HG02870 (cell line): Measurements from ENCODE around the gene KRT35.

Experiments used
- ATAC-seq: cut with Tn5 transposase; IDR thresholded peaks from one replicate; pipeline ENCODE4 v1.9.1; 2021; ENCODE audit warnings: mild to moderate bottlenecking, moderate library complexity; ENCODE audit not compliant: unreplicated experiment

The KRT35 gene

DNA sequence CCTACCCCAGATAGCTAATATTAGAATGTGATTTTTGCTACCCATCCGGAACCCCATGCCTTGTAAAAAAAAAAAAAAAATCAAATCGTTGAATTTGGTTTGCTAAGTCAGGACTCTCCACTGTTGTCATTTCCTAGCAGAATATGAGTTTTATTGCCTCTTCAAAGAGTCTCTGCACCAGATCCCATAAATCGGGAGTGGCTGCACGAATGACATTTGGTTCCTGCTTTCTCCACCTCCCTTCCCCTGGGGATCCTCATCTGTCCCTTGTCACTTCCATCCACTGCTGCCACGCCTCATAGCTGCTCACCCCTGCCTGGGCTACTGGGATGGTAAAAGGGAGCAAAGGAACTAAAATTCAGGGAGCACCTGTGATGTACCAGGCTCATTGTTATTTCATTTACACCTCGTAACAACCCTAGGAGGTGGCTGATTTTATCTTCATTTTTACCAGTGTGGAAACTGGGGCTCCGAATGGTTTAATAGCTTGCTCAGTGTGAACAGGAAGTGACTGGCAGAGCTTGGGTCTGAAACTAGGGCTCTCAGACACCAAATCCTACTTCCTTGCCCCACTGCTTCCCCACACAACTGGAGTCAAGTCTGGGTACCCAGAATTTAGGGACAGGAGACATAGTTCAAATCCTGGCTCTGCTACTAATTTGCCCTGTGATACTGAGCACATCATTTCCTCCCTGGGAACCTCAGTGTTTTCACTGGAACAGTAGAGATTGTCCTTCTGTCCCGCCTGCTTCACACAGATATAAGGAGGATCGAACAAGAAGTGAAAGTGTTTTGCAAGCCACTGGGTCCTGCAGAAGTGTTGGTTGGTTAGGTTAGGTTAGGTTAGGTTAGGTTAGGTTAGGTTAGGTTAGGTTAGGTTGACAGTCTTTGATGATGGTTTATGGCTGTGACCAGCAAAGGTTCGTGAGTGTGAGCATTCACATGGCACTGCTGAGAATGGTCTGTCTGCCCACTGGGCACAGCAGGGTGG, 9.3 kb upstream of the KRT35 start:
- no peak for ATAC-seq

DNA sequence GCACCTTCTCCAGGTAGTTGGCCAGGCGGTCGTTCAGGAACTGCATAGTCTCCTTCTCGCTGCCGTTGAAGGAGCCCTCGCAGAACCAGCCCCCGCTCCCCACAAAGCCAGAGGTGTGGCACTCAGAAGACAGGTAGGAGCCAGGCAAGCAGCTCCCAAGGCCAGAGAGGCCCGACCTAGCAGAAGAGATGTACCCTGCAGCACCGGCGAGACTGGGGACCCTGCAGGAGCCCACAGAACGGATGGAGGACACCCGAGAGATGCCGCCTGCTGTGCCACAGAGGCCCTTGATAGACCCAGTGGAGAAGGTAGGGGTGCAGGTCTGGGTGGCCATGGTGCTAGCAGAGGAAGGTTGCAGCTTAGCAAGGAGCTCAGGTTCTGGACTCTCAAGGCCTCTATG, 8.6 kb upstream of the KRT35 start, which contains the start of gene KRT36:
Gene KRT36, minus strand, starts transcription at position 380 of the 400 bp plus-strand sequence. Its CDS starts 46 bp downstream, at position 334.
- ATAC-seq = no peak

GRCh38 chr17:41486809-41487530, 6.0 kb upstream of the KRT35 start:
- no peak for ATAC-seq

DNA sequence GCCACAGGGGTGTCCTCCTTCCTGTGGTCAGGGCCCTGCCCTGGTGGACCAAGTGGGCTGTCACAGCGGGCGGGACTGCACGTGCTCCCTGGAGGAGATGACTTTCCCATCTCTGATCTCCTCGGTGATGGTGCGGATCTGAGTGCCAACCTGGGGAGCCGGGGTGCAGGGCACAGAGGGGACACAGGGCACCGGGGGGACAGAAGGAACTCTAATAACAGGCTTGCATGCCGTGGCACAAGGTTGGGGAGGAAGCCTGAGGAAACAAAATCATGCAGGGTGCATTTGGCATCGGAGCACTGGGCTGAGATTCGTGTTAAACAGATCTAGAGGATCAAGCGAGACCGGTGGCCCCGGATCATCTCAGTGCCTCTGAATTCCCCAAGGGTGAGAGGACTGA, 5.4 kb upstream of the KRT35 start:
- no peak for ATAC-seq

- no peak for ATAC-seq
These were observed 4.3 kb upstream of the KRT35 start for GRCh38 chr17:41484920-41485904.

- ATAC-seq = no peak
These were observed 3.3 kb upstream of the KRT35 start for GRCh38 chr17:41483991-41484826.

GRCh38 chr17:41483531-41483930, 2.6 kb upstream of the KRT35 start:
- ATAC-seq = no peak

DNA sequence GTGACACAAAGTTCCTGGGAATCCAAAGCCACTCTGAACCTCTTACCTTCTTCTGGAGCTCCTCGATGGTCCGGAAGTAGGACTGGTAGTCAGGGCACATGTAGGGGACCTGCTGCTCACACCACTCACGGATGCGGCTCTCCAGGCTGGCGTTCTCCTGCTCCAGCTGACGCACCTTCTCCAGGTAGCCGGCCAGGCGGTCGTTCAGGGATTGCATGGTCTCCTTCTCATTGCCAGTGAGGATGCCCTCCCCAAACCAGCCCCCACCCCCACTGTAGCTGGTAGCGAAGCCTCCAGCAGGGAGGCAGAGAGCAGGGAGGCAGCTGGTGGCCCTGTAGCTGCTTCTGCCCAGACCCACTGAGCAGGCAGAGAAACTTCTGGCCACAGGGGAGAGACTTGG, 370 bp downstream of the KRT35 start:
- no peak for ATAC-seq

DNA sequence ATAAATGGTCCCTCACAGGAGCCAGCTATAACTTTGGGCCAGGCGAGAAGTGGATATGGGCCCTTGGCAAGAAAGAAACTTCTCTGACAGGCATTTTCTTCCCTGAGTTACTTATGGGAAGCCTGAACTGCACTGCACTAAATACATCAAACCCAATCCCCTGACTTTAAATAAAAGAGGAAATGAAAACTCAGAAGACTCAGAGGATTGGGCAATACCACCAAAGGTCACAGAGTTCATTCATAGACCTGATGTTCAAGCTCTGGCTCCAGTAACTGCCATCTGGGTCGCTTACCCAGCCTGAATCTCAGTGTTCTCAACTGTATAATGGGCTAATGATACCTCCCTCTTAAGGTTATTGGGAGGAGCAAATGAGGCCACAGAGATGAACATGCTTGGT, 815 bp downstream of the KRT35 start:
- ATAC-seq = no peak

GRCh38 chr17:41478237-41478636, 2.7 kb downstream of the KRT35 start:
- ATAC-seq = no peak

DNA sequence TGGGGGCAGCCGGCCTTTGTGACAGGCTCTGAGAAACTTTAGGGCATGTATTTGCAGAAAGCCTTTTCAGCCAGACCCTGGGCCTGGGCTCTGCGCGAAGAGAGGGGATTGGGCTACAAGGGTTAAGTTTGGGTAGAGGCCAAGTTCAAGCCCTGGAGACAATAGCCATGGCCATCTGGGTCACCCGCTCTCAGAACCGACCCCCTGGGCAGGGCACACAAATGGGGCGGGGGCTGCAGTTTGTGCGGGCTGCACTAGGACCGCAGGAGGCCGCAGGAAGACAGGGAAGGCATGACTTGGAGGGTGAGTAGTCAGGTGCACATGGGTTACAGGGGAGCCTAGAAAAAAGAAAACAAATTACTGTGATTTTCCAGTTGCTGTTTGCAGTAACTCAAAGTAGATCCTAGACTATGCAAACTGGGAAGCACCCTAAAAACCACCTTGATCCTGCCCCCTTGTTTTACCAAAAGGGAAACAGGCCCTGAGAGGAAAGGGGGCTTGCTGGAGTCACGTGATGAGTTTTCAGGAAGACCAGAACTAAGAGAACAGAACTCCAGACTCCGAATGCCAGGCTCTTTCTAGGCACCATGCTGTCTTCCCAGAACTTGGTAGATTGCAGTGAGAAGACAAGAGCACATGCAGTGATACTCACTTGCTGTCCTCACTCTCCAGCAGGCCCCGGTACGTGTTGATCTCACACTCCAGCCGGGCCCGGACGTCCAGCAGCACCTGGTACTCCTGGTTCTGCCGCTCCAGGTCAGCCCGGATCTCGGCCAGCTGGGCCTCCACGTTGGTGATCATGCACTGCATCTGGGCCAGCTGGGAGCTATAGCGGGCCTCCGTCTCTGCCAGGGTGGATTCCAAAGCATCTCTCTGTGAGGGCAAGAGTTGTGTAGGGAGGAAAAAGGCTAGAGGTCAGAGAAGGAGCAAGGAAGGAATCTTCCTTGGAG, 3.8 kb downstream of the KRT35 start:
- ATAC-seq = no peak

DNA sequence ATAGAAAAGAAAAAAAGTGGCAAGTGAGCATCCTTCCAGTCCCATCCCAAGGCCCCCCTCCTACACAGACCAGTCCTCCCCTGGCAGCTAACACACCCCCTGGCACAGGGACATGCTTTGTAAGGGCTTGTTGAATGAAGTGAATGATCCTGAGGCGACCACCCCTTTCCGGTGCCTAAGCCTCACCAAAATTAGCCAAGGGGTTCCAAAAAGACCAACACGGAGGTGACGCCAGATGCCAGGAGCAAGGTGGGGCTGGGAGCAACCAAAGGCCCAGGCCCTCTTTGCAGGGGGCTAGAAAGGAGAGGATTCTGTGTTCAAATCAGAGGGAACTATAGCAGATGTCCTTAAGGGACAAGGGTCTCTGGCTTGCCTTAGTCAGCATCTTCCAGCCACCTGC, 5.5 kb downstream of the KRT35 start:
- no peak for ATAC-seq

GRCh38 chr17:41474863-41475262, 6.1 kb downstream of the KRT35 start:
- ATAC-seq = no peak

DNA sequence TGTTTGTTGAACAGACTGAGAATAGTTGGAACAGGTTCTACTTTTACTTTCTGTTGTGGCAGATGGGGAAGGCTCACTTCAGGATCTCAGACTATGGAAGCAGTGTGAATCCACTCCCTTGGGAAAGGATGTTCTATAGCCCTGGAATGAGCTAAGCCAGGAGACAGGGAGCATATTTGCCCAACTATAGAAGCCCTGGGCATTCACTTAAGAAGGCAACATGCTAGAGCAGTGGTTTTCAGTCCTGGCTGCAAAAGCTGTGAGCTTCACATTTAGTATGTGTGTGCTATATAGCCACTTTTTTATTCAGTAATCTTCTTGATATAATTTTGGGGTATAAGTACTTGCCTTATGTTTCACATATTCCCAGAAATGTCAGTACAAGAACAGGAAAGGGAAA, 12.6 kb downstream of the KRT35 start:
- no peak for ATAC-seq

GRCh38 chr17:41467561-41467960, 13.4 kb downstream of the KRT35 start:
- ATAC-seq = no peak

- ATAC-seq = no peak
These were observed 14.0 kb downstream of the KRT35 start, which contains the start of gene KRT32 for GRCh38 chr17:41466988-41467387. KRT32 (minus strand) TSS chr17:41467386; CDS start chr17:41467325, 61 bp downstream.

DNA sequence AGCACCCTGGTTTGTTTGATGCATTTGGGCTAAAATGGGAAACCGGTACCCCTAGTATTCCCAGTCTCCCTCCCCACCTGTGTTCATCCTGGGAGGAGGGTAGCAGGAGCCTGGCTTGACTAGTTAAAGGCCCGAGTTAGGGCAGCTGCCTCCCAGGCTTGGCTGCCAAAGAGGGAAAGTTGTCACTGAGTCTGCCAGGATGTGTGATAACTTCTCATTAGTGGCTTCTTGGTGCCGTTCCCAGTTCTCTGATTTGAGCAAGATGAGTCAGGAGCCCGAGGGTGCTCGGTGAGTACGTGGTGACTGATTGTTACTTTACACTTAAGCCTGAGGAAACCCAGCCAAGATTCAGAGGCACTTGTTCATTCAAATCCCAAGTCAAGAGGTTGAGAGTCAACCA, 16.3 kb downstream of the KRT35 start:
- no peak for ATAC-seq

DNA sequence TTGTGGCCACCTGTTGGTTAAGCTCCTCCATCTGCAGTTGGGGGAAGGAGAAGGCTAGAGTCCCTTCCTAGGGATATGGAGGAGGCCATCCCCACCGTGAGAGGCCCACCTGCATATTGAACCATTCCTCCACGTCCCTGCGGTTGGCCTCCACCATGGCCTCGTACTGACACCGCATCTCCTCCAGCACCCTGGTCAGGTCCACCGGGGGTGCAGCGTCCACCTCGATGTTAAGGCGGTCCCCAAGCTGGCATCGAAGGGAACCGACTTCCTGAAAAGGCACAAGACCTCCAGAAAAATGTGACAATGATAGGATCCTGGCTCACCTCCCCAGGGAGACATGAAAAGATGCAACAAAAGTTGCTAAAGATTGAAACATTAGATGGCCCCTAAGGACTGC, 16.8 kb downstream of the KRT35 start:
- ATAC-seq = no peak

GRCh38 chr17:41463746-41464145, 17.2 kb downstream of the KRT35 start:
- no peak for ATAC-seq
